Measurements from ENCODE around the gene VKORC1L1.
"Not testable (repeated sequence)": the region's sequence is repeated elsewhere in the genome, so short reads cannot be mapped to it uniquely, and the experiment has no call there.

VKORC1L1 gene

DNA sequence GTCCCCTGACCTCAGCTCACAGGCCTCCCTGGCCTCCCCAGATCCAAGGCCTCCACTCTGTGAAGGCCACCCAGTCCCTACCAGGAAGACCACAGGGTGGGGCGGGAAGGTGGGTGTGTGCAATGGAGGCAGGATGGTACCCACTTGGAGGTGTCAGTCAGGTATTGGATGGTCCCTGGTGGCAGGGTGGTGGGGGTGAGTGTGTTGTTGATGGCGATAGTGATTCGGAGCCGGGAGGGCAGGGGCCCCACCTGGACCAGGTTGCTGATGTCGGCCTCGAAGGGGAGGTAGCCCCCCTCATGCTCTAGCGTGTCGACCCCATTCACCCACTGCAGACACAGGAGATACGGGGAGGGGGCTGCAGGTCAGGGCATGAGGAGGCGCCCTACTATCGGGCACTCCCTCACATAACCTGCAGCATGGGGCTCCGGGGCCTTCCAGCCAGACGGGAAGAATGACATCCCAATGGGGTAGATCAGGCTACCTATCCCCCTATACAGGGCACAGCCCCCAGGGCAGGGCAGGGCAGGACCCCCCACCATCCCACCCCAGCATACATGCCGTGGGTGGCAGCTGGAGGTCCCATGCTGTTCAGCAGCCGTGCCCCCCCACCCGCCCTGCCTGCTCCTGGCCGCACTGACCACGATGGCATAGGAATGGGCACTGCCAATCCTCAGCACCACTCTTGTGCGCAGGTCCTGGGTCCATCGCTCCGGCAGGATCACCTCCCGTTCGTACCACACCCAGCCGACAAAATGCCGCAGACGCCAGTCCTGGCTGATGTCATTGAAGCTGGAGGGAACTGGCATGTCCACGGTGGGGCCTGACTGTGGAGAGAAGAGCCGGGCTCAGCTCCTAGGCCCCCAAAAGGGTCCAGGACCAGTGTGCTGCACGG, 107.0 kb downstream of the VKORC1L1 start:
- no peak for DNase-seq

DNA sequence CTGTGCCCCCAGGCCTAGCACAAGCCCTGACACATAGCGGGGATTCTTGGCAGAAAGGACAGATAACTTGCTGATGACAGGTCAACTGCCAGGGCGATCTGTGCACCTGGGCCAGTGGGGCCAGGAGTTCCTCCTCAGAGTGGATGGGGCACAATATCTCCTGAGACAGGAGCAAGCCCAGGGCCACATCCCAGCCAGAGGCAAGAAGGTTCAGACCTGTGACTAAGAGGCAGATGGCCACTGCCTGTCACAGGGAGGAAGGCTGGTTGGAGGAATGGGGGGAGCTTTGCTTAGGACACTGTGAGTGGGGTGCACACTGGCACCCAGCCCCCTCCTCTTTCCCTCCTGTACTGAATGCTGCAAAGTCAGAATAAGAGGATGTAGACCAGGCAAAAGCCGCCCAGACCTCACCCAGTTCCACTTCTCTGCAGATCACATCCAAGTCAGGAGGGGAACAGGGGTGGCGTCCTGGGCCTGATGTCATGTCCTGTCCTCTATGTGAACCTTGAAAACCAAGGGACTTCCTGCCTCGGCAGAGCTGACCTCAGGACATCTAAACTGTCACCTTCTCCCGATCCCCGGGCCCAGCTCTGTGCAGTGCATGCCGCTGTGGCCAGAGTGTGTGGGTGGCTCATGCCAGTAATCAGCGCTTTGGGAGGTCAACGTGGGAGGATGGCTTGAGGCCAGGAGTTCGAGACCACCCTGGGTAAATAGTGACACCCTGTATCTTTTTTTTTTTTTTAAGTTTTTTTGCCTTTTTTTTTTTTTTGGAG, 107.8 kb downstream of the VKORC1L1 start:
- peak; percentile 65 for DNase-seq

DNA sequence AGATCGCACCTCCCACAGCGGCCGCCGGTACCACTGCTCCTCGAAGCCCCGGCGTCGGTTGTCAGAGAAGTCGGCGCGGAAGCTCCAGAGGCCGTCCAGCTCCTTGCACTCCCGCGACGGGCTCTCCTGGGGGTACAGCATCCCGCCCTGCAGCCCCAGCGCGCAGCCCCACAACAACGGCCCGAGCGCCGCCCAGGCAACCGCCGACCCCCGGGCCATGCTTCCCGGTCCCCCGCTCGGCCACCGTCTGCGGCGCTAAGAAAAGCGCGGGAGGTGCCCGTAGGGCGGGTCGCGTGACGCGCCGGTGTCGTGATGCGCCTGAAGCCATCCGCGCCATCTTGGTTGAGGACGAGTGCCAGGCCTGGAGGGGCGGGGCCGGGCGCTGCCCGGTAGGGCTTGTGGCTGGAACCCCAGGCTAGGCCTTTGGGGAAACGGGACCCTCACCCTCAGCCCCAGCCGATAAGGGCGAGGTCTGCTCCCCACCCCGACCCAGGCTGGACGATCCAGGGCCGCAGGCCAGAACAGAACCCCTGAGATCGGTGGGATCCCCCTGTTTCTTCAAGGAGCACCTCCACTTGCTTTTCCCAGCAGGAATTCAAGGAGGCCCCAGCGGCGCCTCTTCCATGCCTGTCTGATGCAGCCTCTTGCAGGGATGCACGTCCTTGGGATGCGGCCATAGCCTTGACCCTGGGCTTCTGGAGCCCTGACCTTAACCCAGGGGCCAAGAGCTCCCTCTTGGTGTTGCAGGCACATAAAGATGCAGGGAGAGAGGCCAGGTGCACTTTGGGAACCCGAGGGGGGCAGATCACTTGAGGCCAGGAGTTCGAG, 109.3 kb downstream of the VKORC1L1 start, which contains the start of gene GUSB:
TSS of gene GUSB (minus strand) at position 249 of the 828 bp plus-strand sequence. CDS start at position 219, 30 bp downstream.
- DNase-seq, result peak; percentile 91

DNA sequence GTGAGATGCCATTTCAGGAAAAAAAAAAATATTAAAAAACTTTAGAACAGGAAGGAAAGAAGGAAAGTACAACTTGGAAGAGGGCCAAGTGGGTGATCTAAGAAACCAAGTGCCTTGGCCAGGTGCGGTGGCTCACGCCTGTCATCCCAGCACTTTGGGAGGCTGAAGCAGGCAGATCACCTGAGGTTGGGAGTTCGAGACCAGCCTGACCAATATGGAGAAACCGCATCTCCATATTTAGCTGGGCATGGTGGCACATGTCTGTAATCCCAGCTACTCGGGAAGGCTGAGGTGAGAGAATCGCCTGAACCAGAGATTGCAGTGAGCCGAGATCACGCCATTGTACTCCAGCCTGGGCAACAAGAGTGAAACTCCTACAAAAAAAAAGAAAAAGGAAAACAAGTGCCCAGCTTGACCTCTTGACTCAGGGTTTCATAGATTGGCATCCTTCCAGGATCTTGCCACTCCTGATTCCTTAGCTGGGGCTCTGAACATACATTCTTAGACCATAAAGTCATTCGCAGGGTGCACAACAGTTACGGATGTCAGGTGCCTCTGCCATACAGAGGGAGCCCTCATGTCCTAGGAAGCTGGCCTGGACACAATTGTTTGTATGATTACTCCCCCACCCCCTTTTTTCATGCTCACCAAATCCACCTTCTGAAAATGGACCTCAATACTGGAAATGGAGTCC, 111.2 kb downstream of the VKORC1L1 start:
- no peak for DNase-seq

DNA sequence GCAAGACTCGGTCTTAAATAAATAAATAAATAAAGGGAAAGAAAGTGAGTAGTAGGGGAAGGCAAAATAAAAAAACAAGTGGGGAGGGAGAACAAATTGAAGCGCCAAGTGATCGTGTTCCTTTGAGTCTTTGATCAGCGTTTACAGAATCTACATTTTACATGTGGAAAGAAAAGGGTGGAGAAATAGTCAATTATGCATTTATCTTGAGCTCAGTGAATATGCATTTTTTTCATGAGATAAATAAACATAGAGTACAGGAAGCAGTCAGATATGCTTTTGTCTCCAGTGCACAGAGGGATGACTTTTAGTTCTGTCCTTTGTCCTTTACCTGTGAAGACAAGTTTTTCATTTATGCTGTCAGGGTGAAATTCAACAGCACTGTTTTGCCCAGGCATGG, 115.2 kb downstream of the VKORC1L1 start:
- DNase-seq, result no peak

DNA sequence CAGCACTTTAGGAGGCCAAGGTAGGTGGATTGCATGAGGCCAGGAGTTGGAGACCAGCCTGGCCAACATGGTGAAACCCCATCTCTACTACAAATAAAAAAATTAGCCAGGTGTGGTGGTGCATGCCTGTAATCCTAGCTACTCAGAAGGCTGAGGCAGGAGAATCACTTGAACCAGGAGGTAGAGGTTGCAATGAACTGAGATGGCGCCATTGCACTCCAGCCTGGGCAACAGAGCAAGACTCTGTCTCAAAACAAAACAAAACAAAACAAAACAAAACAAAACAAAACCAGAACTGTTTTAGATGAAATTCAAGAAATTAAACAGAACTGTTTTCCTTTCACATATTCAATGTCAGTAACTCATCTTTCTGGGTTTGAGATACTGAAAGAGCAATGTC, 115.6 kb downstream of the VKORC1L1 start:
- not testable (repeated sequence) for DNase-seq

DNA sequence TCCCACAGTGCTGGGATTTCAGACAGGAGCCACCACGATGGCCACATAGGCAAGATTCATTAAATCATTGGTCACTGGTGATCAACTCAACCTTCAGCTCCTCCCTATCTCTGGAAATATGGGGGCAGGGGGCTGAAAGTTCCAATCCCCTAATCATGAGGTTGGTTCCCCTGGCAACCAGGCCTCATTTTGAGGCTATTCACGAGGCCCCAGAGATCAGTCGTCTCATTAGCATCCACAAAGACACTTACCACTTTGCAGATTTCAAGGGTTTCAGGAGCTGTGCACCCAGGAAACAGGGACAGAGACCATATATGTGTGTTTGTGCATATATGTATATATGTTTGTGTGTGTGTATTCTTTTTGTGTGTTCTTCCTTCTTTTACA, 116.8 kb downstream of the VKORC1L1 start:
- no peak for DNase-seq

DNA sequence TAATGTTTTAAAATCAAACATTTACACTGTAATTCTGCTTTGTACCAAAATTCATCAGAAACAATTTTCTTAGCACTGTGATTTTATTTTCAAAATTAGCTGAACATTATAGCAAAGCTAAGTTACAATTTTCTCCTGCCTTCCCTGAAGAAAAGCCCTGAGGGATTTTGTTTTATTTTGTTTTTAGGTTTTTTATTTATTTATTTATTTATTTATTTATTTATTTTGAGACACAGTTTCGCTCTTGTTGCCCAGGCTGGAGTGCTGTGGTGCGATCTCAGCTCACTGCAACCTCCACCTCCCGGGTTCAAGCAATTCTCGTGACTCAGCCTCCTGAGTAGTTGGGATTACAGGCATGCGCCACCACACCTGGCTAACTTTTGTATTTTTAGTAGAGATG, 119.0 kb downstream of the VKORC1L1 start:
- DNase-seq, result not testable (repeated sequence)

DNA sequence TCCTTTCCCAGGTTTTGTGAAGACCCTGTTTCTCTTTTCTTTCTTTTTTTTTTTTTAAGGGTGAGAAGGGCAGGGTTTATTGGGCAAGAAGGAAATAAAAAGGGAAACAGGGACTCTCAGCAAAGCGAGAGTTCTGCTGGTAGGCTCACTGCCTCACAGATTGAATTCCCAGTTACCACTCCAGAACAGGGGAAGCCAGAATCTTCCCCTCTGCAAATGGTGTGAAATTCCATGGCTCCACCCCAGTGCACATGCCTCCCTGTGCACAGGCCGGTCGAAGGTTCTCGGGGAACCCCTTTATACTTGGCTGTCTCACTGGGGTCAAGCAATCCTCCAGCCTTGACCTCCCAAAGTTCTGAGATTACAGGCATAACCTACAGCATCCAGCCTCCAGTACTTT, 119.7 kb downstream of the VKORC1L1 start:
- no peak for DNase-seq

DNA sequence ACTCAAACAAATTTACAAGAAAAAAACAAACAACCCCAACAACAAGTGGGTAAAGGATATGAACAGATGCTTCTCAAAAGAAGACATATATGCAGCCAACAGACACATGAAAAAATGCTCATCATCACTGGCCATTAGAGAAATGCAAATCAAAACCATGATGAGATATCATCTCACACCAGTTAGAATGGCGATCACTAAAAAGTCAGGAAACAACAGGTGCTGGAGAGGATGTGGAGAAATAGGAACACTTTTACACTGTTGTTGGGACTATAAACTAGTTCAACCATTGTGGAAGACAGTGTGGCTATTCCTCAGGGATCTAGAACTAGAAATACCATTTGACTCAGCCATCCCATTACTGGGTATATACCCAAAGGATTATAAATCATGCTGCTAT, 122.1 kb downstream of the VKORC1L1 start:
- DNase-seq, result not testable (repeated sequence)

DNA sequence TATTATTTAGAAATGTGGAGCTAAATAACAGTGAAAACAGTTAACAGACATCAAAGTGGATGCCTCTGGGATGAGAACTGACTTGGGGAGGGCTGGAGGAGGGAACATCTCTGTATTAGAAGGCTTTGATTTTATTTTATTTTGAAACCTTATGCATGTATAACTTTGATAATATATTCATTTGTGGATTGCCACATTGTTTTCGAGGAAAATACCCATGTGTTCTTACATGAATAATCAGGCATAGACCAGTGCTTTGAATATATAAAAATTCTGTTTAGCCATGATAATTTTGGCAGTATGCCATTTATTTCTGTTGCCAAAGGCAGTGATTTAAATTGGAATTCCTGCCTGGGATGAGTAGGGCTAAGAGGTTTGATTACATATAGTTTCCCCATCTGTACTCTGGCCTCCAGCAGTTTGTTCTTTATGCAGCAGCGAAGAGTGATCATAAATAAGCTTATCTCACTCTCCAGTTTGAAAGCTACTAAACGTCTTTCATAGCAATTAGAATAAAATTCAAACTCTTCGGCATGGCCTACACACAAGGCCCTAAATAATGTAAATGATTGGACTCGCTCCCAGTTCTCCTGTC, 128.0 kb downstream of the VKORC1L1 start:
- DNase-seq, result not testable (repeated sequence)

DNA sequence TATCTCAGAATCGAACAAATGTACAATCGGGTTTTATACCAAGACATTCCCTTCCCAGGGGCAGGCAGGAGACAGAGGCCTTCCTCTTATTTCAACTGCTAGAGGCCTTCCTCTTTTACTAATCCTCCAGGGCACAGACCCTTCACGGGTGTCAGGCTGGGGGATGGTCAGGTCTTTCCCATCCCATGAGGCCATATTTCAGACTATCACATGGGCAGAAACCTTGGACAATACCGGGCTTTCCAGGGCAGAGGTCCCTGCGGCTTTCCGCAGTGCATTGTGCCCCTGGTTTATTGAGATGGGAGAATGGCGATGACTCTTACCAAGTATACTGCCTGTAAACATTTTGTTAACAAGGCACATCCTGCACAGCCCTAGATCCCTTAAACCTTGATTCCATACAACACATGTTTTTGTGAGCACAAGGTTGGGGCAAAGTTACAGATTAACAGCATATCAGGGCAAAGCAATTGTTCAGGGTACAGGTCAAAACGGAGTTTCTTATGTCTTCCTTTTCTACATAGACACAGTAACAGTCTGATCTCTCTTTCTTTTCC, 132.3 kb downstream of the VKORC1L1 start:
- not testable (repeated sequence) for DNase-seq

DNA sequence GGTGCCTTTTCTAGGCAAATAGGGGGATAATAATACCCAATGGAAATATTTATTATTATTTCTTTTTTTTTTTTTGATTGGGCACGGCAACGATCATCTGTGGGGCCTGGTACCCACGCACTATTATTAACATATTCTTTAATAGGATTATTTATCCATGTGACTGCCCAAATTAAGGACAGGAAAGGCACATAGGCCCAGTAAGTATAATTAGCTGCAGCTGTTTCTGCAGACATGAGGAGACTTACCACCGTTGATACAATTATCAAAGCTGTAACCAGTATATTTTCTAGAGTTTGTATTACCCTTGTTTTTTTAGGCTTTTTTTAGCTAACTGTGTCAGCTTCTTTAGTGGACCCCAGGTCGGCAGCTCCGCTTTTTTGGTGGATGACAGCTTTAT, 134.4 kb downstream of the VKORC1L1 start:
- DNase-seq, result no peak
